PC-3 (cell line): Measurements from ENCODE around the gene EHD3. TPM values are rescaled to one million over a fixed set of nuclear protein-coding genes. Genes with fewer than 3 reads are reported as not detected.
A peak's percentile ranks its signal among the peaks of the same experiment; 100 is the strongest.

Experiments
- ATAC-seq: fragments of 200-7000 bp; cut with Tn5 transposase; 2 replicates; pipeline ENCODE4 v1.9.1; 2020; ENCODE audit warnings: mild to moderate bottlenecking, moderate library complexity
- BruUV-seq: library from RNA; stranded (reverse); fragments of 400-500 nt; replicated peaks from 2 replicates; lab custom pipeline; 2021; lab: Mats Ljungman, UMichigan
- CTCF ChIA-PET: fragments of 300-600 bp; sonication (Branson Sonifier 250); formaldehyde crosslinking; loops from one replicate; lab custom pipeline; 2022; ENCODE audit warnings: antibody characterized with exemption; lab: Charles Lee
- POLR2A ChIA-PET: fragments of 300-600 bp; sonication (Branson Sonifier 250); formaldehyde crosslinking; loops from one replicate; lab custom pipeline; 2022; ENCODE audit warnings: antibody characterized with exemption; ENCODE audit not compliant: unreplicated experiment; lab: Charles Lee
- DNase-seq: peaks from one replicate; pipeline ENCODE4 v3.0.0-alpha.2; 2015
- H2AFZ ChIP-seq: fragments of 300-600 bp; sonication (generic); 2 replicates; pipeline ENCODE4 v1.6.0; 2016; ENCODE audit warnings: antibody characterized with exemption, low read length
- H3F3A ChIP-seq: fragments of 300-600 bp; sonication (generic); one replicate; pipeline ENCODE4 v1.6.0; 2017; ENCODE audit warnings: antibody characterized with exemption, low read length, control low read depth, mild to moderate bottlenecking; ENCODE audit not compliant: unreplicated experiment
- H3K27ac ChIP-seq: fragments of 300-600 bp; sonication (generic); 2 replicates; pipeline ENCODE4 v1.5.1; 2016; ENCODE audit warnings: mild to moderate bottlenecking, low read length
- H3K27me3 ChIP-seq: fragments of 300-600 bp; sonication (generic); 2 replicates; pipeline ENCODE4 v1.6.1; 2016; ENCODE audit warnings: low read length, mixed read lengths
- H3K36me3 ChIP-seq: fragments of 300-600 bp; sonication (generic); 2 replicates; pipeline ENCODE4 v1.6.1; 2016; ENCODE audit warnings: low read depth, mixed run types, low read length, mixed read lengths
- H3K4me1 ChIP-seq: fragments of 300-600 bp; sonication (generic); 2 replicates; pipeline ENCODE4 v1.5.1; 2016; ENCODE audit warnings: low read length; ENCODE audit not compliant: insufficient read depth
- H3K4me2 ChIP-seq: fragments of 300-600 bp; sonication (generic); 2 replicates; pipeline ENCODE4 v1.6.0; 2016; ENCODE audit warnings: low read length
- H3K4me3 ChIP-seq: fragments of 300-600 bp; sonication (generic); 2 replicates; pipeline ENCODE4 v1.5.1; 2016; ENCODE audit warnings: mild to moderate bottlenecking, low read length, mixed read lengths
- H3K79me2 ChIP-seq: fragments of 300-600 bp; sonication (generic); 2 replicates; pipeline ENCODE4 v1.6.1; 2017; ENCODE audit warnings: low read length, mixed read lengths
- H3K9ac ChIP-seq: fragments of 300-600 bp; sonication (generic); 2 replicates; pipeline ENCODE4 v1.6.0; 2016; ENCODE audit warnings: mild to moderate bottlenecking, low read length
- H3K9me2 ChIP-seq: fragments of 300-600 bp; sonication (generic); replicated peaks from 2 replicates; pipeline ENCODE4 v1.6.1; 2016; ENCODE audit warnings: mixed run types, low read length, mixed read lengths
- H3K9me3 ChIP-seq: fragments of 300-600 bp; sonication (generic); 2 replicates; pipeline ENCODE4 v1.6.1; 2016; ENCODE audit warnings: low read length, mixed read lengths
- H4K20me1 ChIP-seq: fragments of 300-600 bp; sonication (generic); 2 replicates; pipeline ENCODE4 v1.6.1; 2016; ENCODE audit warnings: low read length, mixed read lengths
- CTCF ChIP-seq: fragments of 300-600 bp; sonication (generic); conservative IDR thresholded peaks from 2 replicates; pipeline ENCODE4 v1.5.1; 2017; ENCODE audit warnings: antibody characterized with exemption, low read depth, mild to moderate bottlenecking, low read length
- EZH2 ChIP-seq: fragments of 300-600 bp; sonication (generic); IDR thresholded peaks from one replicate; pipeline ENCODE4 v1.6.1; 2017; ENCODE audit warnings: antibody characterized with exemption, mild to moderate bottlenecking, low read length; ENCODE audit not compliant: unreplicated experiment
- EZH2phosphoT487 ChIP-seq: fragments of 300-600 bp; sonication (generic); IDR thresholded peaks from 2 replicates; pipeline ENCODE4 v1.6.1; 2018; ENCODE audit warnings: mild to moderate bottlenecking, antibody characterized with exemption, low read length, borderline replicate concordance
- intact Hi-C: fragments of 100-400 bp; cut with micrococcal nuclease; formaldehyde crosslinking; loops from 2 replicates; pipeline ENCODE4 v1.9.0; 2023
- total RNA-seq: library from RNA; depleted of rRNA; stranded (reverse); fragments of >200 nt; gene quantifications from 2 replicates; pipeline ENCODE4 v1.2.3, GENCODE V29; 2014

Gene EHD3
- total RNA-seq, 1 experiment from 2014 or later, result 4.4 TPM

DNA sequence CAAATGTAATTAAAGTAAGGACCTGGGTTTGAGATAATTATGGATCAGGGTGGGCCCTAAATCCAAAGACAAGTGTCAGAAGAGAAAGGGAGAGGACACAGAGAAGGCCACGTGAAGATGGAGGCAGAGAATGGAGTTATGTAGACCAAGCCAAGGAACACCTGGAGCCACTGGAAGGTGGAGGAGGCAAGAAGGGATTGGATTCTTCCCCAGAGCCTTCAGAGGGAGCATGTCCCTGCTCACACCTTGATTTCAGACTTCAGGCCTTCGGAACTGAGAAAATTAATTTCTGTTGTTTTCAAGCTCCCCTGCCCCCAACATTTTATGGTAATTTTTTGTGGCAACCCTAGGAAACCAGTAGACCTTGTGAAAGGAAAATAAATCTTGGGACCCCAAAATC, 36.3 kb upstream of the EHD3 start:
- ATAC-seq, result no peak
- POLR2A ChIA-PET, result interaction anchor here (0.5 kb wide), 1 partner anchor 26 kb away, joined by 3 read pairs; no protein-coding TSS in a partner anchor
- Histone ChIP-seq H3K9me2 (no peaks in the 10 kb centered on the region), H3F3A (no peaks in the 10 kb centered on the region), H3K4me2 (peak overlapping the region; percentile 39; the same call in 1 of the 2 replicates), H3K36me3 (no peaks in the 10 kb centered on the region), H3K79me2 (no peaks in the 10 kb centered on the region), H3K9me3 (no peaks in the 10 kb centered on the region), H3K4me1 (peaks cover 18% of the 10 kb centered on the region), H3K27ac (no peak overlapping the region), H3K9ac (no peak overlapping the region), H2AFZ (peak overlapping the region; percentile 24; the same call in 1 of the 2 replicates), H3K27me3 (no peaks in the 10 kb centered on the region), H4K20me1 (no peaks in the 10 kb centered on the region), H3K4me3 (no peak overlapping the region)
- TF ChIP-seq EZH2 (no peak), EZH2phosphoT487 (no peak), CTCF (no peak)
- BruUV-seq, result no TSS peak
- intact Hi-C loops, result no loop called here
- no peak for DNase-seq
- CTCF ChIA-PET, result no interaction called here

DNA sequence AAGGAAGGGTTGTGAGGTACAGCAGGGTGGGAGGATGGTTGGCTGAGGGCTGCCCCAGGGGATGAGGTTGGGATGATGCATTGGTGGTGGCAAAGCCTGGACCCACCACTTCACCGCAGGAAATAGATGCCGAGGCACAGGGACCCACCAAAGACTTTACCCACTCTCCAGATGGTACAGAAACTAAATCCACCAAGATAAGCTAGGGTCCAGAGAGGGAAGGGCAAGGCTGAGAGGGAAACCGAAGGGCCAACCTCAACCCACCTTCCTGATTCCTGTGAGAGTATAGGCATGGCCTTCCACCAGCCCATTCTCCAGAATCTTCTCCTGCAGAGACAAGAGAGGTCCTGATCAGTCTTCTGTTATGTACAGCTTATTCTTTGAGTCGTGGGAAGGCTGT, 34.7 kb upstream of the EHD3 start:
- Histone ChIP-seq H3K9ac (no peak overlapping the region), H3K9me2 (no peaks in the 10 kb centered on the region), H3K27ac (no peak overlapping the region), H2AFZ (no peak overlapping the region), H4K20me1 (no peaks in the 10 kb centered on the region), H3K4me3 (no peak overlapping the region), H3K27me3 (no peaks in the 10 kb centered on the region), H3K36me3 (no peaks in the 10 kb centered on the region), H3K9me3 (no peaks in the 10 kb centered on the region), H3K4me2 (no peak overlapping the region), H3K79me2 (no peaks in the 10 kb centered on the region), H3F3A (no peaks in the 10 kb centered on the region), H3K4me1 (peaks cover 18% of the 10 kb centered on the region)
- POLR2A ChIA-PET, result no interaction called here
- TF ChIP-seq EZH2phosphoT487 (no peak), EZH2 (no peak), CTCF (no peak)
- intact Hi-C loops, result no loop called here
- no peak for DNase-seq
- ATAC-seq, result no peak
- no TSS peak for BruUV-seq
- CTCF ChIA-PET, result no interaction called here

GRCh38 chr2:31200972-31201371, 33.0 kb upstream of the EHD3 start:
- ATAC-seq (no peak), DNase-seq (no peak)
- H4K20me1 ChIP-seq, result no peaks in the 10 kb centered on the region
- H3K79me2 ChIP-seq, result no peaks in the 10 kb centered on the region
- TF ChIP-seq EZH2phosphoT487, result no peak
- no peak for TF ChIP-seq EZH2
- TF ChIP-seq CTCF, result no peak
- no peaks in the 10 kb centered on the region for H3K9me3 ChIP-seq
- no peak overlapping the region for H3K9ac ChIP-seq
- H3K9me2 ChIP-seq, result no peaks in the 10 kb centered on the region
- BruUV-seq, result no TSS peak
- ChIA-PET CTCF (no interaction called here), POLR2A (no interaction called here)
- intact Hi-C loops, result no loop called here
- H3K27me3 ChIP-seq, result no peaks in the 10 kb centered on the region
- no peaks in the 10 kb centered on the region for H3K36me3 ChIP-seq
- H3K4me2 ChIP-seq, result no peak overlapping the region
- no peak overlapping the region for H3K4me3 ChIP-seq
- H3K4me1 ChIP-seq, result peaks cover 18% of the 10 kb centered on the region
- no peak overlapping the region for H3K27ac ChIP-seq
- H2AFZ ChIP-seq, result no peak overlapping the region
- no peaks in the 10 kb centered on the region for H3F3A ChIP-seq
